ENCODE results near the gene SAMHD1.
"Not testable (repeated sequence)": the region's sequence is repeated elsewhere in the genome, so short reads cannot be mapped to it uniquely, and the experiment has no call there.

SAMHD1 gene

GRCh38 chr20:36850759-36851158 lies 100.7 kb downstream of the SAMHD1 start:
- no peak for DNase-seq

DNA sequence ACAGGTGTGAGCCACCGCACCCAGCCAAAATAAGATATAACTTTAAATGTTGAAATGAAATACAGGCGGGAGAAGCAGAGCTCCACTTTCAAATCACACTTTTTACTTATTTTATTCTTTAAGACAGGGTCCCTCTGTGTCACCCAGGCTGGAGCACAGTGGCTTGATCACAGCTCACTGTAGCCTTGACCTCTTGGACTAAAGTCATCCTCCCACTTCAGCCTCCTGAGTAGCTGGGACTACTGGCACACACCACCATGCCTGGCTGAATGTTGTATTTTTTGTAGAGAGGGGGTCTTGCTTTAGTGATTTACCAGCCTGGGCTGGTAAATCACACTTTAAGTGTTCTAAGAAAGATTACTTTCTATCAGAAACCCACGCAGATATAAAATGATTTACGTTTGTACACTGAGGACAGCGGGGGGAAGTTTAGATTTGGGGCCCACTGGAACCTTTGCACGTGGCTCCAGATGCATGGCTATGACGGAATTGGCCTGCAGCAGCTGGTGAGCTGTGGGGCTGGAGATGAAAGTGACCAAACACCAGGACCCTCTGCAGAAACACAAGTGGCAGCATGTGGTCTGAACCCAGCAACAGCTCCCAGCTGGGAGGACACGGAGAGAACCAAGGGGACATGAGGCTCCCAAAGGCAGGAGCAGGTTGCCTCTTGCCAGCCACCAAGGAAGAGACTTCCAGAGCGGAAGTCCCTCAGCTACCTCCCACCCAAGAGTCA lies 102.0 kb downstream of the SAMHD1 start:
- no peak for DNase-seq

DNA sequence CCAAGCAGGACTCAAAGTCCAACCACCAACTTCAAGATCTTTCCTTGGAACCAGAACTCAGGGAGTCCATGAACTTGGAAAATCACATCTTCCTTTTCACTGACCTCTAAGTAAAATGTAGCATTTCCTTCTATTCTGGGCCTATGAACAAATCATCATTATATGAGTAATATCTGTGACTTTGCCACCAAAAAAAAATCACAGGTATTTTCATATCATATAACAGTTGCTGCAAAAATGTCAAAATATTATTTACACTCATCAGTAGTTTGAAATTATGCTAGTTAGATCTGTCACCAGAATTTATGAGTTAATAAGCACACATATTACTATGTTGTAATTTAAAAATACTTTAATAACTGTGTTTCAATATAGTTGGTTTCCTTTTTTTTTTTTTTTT lies 102.8 kb downstream of the SAMHD1 start:
- no peak for DNase-seq

- DNase-seq = no peak
Observed at GRCh38 chr20:36848078-36848660, 103.3 kb downstream of the SAMHD1 start.

- DNase-seq = no peak
Observed at GRCh38 chr20:36847710-36848040, 103.8 kb downstream of the SAMHD1 start.

DNA sequence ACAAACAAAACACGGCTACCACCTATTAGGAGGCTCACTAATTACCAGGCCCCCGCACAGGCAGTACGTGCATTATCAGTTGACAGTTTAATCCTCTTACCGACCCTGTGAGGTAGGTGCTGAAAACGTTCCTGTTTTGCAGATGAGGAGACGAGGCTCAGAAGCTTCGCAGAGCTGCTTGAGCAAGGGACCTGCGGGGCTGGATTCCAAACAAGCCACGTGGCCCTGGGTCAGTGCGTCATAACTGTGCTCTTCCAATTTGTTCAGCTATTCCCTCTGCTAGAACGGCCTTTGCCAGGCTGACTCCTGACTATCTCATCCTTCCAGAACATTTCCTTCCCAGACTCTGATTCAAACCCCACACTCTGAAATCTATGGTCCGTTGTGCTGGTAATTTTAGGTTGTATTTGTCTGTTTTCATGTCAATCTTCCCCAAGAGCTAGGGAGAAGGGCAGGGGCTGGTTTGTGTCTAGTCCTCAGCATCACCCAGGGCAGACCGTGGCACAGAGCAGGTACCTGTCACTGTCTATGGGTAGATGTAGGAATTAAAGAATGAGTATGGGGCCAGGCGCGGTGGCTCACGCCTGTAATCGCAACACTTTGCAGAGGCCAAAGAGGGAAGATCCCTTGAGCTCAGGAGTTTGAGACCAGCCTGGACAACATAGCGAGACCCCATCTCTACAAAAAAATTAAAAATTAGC lies 104.3 kb downstream of the SAMHD1 start:
- DNase-seq = no peak

GRCh38 chr20:36845288-36845971 lies 106.1 kb downstream of the SAMHD1 start:
- no peak for DNase-seq

- not testable (repeated sequence) for DNase-seq
Observed at GRCh38 chr20:36841030-36841429, 110.5 kb downstream of the SAMHD1 start.

Data from stimulated activated CD4-positive, alpha-beta T cell treated with anti-CD3 and anti-CD28 coated beads, Interleukin-4, amount 100 ng/mL, for 1 hour (primary cell).